NK-92 (cell line): ENCODE measurements around the gene CDC42BPA.
"Not testable (repeated sequence)": the region's sequence is repeated elsewhere in the genome, so short reads cannot be mapped to it uniquely, and the experiment has no call there.

ENCODE experiments used
- DNase-seq: peaks from one replicate; lab custom pipeline; 2025; ENCODE audit not compliant: unreplicated experiment; lab: John Stamatoyannopoulos, UW

CDC42BPA gene

DNA sequence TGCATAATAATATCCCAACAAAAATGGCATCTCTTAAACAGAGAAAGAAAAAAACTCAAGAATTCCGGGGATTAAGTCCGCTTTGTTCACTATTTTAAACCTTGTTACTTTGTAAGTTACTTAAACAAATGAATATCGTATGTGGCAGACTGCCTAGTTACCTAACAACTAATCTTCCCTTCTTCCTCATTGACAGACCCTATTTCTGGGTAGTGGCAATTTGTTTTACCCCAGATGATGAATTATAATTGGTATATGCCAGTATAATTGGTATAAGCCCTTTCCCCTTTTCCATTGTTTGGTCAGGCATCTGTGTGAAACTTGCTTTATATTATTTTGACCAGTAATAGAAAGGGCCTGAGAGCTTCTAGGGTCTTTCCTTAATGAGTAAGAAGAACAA lies 52.4 kb downstream of the CDC42BPA start:
- DNase-seq = no peak

DNA sequence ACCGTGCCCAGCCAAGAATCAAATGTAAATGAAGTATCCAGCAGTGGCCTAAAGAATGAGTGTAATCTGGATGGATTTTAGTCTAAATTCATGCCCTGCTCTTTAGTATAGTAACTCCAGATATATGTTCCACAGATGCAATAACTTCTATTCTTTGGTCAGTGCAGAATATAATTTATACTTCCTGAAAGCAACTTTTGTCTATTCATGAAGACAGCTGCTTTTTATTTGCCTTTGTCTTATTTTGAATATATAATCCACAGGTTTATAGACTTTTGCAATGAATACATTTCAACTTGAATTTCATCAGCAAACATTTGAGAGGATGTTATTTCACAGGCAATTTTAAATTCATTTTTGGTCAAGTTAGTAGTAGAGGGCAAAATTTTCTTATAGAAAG lies 54.4 kb downstream of the CDC42BPA start:
- DNase-seq = no peak

DNA sequence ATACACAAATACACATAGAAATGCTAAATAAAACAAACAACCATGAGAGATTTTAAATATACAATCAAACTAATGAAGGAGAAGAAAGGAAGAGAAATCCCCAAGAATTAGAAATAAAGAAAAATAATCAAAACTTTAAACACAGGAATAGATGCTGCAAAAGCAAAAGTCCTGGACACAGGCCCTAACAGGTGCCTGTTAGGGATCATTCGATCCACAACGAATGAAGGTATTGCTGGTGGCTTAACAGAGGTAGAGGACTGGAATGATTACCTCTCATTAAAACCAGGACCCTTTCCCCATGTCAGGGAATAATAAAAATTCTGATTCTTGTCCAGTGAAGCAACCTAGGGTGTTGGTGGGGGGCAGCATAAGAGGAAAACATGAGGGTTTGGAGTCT lies 56.8 kb downstream of the CDC42BPA start:
- DNase-seq = no peak

DNA sequence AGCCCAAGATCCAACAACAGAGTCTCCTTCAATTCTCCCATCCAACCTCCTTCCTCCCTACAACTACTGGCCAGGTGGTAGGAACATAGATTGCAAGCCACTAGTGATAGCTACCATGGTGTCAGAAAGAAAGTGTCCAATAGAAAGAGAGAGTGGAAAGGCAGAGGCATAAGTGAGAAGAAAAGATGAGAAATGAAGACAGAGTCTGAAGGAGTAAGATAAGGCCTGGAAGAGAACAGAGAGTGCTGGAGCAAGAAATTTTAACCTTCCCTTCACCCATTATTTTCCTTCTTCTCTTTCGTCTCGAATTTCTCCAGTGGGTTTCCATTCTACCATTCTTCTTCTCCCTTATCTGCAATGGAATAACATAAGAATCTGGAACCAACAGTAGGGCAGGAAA lies 57.9 kb downstream of the CDC42BPA start:
- no peak for DNase-seq

DNA sequence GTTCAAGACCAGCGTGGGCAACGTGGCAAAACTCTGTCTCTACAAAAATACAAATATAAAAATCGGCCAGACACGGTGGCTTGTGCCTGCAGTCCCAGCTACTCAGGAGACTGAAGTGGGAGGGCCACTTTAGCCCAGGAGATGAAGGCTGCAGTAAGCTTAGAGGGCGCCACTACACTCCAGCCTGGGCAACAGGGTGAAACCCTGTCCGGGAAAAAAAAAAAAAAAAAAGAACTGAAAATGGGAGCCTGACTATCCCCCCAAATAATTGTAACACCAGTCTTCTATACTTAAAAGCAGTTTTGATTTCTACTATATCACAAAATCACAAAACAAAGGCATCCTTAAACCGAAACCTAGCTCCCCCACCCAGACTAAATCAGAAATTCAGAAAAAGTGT lies 60.3 kb downstream of the CDC42BPA start:
- no peak for DNase-seq

DNA sequence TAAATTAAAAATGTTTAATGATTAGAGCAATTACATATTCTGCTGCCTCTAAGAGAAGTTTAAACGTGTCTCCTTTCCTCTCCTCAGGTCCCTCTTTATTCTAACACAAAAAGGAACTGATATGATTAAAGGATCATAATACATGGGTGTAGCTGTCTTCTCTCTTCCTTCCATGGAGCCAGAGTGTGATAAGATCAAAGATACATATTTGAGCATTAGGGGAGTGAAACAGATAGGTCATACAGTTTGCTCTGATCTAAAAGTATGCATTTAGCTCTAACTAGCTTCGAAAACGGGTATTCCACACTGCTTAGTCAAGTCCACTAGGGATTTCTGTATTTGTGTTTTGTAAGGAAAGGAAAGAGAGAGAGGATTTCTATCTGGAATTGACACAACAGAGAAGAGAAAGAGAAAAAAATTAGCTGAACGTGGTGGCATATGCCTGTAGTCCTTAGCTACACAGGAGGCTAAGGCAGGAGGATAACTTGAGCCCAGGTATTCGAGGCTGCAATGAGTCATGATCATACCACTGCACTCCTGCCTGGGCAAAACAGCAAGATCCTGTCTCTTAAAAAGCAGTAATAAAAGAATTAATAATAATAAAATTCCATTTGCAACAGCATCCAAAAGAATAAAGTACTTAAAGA lies 63.1 kb downstream of the CDC42BPA start:
- DNase-seq = no peak

DNA sequence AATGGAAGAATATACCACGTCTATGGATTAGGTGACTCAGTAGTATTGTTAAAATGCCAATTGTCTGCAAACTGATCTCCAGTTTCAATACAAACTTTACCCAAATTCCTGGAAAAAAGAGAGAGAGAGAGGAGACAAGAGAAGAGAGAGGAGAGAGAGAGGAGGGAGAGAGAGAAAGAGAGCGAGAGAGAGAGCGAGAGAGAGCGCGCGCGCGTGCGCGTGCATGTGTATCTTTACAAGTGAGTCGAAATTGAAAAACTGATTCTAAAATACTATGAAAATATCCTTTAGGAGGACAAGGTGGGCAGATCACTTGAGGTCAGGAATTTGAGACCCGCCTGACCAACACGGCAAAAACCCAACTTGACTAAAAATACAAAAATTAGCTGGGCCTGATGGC lies 65.2 kb downstream of the CDC42BPA start:
- no peak for DNase-seq

DNA sequence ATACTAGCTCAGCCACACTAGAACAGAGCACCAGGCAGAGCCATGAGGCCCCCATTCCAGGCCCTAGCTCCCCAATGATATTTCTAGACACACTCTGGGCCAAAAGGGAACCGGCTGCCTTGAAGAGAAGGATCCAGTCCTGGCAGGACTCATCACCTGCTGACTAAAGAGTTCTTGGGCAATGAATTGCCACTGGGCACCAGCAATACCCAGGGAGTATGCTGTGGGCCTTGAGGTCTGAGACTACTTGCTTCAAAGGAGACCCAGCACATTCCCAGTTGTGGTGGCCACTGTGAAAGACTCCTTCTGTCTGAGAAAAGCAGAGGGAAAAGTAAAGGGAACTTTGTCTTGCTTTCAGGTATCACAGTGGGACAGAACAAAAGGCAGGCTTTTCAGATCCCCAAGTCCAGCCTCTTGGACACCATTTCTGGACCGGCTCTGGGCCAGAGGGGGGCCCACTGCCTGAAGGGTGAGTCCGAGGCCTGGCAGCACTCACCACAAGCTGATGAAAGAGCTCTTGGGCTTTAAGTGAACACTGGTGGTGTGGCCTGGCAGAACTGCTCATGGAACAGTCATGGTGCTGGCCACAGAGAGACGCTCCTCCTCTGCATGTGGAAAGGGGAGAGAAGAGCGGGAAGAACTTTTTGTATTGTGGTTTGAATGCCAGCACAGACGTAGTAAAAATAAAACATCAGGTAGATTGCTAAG lies 72.5 kb downstream of the CDC42BPA start:
- no peak for DNase-seq

DNA sequence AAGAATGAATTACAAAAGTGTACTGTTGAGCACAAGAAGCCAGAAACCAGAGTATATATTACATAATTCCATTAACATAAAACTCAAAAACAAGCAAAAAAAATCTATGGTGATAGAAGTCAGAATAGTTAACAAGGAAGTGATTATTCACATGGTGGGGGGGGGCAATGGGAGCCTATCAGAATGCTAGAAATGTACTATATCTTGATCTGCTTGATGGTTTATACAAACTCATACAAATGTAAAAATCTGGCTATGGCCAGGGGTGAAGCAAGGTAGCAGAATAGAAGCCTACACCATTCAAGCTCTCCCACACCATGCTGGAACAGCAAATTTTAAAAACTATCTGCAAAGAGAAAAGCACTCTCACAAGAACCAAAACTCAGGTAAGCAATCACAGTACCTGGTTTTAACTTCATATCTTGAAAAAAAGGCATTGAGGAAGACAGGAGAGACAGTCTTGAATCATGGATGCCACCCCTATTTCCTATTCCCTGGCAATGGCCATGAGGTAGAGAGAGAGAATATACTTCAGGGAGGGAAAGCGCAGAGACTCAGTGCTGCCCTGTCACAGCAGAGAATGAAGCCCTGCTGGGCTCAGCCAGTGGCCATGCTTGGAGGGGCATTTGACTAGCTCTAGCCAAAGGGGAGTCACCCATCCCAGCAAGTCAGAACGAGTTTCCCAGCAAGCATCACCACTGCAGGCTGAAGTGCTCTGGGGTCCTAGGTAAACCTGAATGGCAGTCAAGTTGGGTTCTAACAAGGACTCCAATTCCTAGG lies 73.8 kb downstream of the CDC42BPA start:
- DNase-seq = no peak

DNA sequence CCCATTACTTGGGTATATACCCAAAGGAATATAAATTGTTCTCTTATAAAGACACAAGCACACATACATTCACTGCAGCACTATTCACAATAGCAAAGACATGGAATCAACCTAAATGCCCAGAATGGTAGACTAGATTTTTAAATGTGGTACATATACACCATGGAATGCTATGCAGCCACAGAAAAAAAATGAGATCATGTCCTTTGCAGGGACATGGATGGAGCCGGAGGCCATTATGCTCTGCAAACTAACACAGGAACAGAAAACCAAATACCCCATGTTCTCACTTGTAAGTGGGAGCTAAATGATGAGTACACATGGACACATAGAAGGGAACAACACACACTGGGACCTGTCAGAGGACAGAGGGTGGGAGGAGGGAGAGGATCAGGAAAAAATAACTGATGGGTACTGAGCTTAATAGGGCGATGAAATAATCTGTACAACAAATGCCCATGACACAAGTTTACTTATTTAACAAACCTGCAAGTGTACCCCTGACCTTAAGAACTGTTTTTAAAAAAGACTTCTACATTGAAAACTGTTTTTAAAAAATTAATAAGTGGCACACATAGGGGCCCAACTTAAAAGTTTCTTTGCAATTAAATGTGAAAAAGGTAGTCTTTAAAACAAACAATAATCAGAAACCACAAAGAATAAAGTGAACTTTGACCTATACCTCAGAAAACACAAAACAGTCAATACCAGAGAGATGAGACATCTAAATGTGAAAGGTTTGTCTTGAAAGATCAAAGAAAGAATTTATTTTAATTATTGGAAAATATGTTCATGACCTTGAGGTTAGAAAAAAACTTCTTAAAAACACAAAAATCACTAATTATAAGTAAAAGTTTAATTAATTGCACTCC lies 75.2 kb downstream of the CDC42BPA start:
- no peak for DNase-seq

DNA sequence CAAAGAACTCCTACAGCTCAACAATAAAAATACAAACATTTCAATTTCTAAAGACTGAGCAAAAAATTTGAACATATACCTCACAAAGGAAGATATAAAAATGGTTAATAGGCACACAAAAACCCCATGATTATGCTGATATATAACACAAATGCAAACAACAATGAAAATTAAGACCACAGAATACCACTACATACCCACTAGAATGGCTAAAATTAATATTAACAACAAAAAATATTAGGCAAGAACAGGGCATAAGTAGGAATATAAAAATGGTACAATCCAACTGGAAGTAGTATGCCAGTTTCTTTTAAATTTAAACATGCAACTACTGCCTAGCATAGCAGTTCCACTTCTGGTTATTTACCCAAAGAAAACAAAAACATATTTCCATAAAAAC lies 77.3 kb downstream of the CDC42BPA start:
- DNase-seq = no peak

DNA sequence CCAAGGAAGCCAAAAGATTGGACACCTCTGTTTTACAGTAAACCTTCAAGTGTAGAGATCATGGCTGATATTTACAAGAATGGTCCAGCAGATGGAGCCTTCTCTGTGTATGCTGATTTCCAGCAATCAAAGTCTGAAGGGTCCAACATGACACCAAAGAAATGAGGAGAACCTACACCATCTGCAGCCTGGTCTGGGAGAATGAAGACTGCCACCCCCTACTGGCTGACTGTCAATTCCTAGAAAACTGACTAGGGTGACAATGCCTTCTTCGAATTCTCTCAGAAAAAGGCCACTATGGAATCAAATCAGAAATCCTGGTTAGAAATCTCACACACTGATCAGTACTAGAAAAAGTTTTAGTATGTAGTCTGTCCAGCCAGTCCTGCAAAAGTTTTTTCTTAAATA lies 83.3 kb downstream of the CDC42BPA start:
- no peak for DNase-seq

DNA sequence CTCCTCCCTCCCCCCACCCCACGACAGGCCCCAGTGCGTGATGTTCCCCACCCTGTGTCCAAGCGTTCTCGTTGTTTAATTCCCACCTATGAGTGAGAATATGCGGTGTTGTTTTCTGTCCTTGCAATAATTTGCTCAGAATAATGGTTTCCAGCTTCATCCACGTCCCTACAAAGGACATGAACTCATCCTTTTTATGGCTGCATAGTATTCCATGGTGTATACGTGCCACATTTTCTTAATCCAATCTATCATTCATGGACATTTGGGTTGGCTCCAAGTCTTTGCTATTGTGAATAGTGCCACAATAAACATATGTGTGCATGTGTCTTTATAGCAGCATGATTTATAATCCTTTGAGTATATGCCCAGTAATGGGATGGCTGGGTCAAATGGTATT lies 87.2 kb downstream of the CDC42BPA start:
- not testable (repeated sequence) for DNase-seq

DNA sequence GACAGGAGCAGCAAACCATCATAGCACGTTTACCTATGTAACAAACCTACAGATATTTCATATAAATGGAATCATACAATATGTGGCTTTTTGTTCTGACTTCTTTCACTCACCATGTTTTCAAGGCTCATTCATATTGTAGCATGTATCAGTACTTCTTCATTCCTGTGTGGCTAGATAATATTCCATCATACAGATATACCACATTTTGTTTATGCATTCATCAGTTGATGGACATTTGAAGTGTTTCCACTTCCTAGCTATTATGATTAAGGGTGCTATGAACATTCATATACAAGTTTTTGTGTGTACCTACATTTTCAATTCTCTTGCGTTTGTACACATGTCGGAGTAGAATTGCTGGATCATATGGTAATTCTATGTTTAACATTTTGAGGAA lies 90.1 kb downstream of the CDC42BPA start:
- no peak for DNase-seq

DNA sequence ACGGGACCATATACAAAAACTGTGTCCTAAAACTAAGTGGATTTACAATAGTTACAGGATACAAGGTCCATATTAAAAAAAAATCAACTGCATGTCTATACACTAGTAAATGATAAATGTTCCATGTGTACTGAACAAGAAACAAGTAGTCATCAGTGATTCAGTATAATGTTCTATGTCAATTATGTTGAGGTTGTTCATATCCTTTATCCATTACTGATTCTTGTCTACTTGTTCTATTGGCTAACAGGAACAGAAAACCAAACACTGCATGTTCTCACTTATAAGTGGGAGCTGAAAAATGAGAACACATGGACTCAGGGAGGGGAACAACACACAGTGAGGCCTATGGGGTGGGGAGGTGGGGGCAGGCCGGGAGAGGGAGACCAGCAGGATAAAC lies 90.5 kb downstream of the CDC42BPA start:
- no peak for DNase-seq

DNA sequence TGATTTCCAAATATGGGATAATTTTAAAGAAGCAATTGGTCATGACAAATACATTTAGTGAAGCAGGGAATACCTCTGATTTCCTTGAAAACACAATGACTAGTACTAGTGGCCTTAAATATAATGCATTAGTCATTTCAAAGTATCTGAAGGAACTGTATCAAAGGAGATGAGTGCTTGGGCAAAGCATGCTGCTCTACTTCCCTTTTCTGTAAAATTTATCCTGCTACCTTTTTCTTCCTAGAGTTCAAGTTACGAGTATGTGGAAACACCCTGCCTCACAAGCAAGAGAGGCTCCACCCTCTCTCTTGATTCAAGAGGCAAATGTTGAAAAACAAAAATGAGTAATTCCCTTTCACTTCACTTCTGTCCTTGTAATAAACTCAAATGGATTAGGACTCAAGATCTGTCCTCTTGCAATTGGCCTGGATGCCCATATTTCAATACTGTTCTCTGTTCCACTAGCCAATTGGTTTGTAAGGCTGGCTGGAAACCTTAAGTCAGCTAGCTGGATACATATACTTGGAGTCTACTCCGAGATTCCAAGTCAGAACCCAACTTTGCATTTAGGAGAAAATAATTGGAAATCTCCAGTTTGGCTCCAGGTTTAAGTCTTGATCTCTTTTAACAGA lies 92.5 kb downstream of the CDC42BPA start:
- no peak for DNase-seq

DNA sequence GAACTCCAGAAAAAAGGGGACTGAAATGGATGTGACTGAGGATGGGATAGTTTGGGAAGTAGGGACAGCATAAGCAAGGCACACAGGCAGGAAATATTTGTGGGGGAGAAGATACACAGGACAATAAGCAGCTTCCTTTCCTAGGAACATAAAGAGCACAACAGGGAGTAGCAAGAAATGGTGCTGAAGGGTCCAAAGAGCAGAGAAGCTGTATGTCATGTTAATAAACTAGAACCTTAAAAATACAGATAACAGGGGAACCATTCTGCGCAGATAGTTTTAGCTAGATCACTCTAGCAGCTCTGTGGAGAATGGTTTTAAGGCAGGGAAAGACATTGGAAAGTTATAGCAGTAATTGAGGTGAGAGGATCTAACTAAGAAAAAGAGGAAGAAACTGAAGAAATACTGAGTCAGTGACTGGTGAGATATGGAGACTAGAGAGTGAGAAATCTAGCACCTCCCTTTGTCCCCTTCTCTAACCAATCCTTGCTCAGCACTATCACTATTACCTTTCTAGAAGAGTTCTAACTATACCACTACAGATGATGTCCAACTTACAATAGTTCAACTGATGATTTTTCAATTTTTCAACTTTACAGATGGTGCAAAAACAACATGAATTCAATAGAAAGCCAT lies 95.0 kb downstream of the CDC42BPA start:
- no peak for DNase-seq

DNA sequence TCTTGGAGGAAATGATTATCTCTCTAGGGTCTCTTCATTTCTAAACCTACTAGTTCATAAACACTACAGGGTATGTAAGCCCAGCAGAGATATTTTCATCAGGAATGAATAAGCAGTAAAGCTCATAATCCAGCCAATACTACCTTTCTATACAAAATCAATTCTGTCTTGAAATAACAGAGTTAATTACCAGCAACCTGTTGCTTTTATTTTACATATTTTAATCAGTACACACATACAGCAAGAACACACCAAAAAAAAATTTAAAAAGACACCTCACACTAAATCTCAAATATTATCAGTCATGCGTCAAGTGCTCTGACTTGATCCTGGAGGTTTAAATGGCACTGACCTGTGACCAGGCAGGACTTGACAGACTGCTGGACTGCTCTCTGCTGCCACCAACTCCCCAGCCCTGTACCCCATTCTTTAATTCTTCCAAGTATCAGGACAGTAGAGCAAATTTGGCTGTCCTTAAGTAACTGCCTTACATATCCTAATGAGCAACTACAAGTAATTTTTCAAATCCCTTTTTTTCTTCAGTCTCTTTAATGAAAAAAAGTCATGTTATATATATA lies 98.5 kb downstream of the CDC42BPA start:
- DNase-seq = no peak

DNA sequence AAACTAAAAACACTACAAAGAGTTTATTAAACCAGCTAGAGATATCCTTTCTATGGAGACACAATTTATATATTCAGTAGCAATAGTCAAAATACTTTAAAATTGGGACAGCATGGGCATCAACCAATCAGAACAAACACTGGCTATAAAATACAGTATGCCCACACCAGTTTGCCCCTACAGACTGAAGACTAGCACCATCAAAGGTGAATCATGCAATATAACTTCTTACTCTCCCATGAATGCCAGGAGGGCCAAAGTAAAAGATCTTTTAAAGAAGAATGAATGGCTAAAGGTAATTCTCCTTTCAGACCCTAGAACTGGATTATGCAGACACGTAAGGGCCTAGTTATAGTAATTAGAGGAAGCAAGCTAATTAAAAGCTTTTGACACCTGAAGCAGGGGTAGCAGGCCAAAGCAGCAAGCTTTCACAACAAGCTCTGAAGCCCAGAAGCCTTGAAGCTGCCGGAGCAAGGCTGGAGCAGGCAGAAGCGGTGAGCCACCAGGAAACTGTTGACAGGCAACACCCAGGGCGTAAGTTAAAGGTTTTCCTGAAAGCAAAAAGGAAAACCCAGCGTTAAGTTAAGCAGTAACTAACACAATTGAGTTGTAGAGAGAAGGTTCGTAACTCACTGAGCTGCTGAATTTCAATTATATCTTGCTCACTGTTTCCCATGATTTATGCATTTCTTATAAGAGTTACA lies 99.3 kb downstream of the CDC42BPA start:
- DNase-seq = no peak
